ENCODE results near the gene KCNA2.

Gene KCNA2

DNA sequence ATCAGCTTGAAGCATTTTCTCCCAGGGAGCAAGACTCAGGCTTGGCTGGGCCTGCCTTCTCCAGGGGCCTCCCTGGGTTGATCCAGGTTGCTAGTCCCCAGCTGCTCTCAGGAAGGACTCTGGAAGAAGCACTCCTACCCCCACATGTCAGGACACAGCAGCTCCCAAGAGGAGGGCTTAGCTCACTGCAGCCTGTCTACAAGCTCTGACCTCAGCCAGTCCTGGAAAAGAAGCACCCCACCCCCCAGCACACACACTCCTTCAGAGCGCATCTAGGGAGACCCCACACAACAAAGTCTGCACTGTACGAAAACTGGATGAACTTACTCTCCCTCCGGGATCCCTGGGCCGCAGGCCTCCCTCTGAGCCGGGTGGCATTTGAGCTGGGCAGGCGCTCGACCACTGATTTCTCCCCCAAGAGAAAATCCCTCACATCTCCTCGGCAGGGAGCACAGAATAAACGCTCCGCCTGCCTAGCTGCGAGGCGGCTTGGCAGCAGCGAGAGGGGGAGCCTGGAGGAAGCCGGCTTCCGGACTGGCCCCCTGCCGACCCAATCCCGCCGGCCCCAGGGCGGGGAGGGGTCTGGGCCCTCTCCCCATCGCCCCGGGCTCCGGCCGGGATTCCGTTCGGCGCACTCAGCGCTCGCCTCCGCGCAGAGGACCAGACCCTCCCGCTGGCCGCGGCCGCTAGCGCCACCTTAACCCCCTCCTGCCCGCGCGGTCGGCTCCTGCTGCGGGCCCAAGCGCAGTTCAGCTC, at the start of gene KCNA2:
Gene KCNA2, minus strand, starts transcription at position 458 of the 756 bp plus-strand sequence. CDS start 1,576 bp downstream, outside the sequence.
- DNase-seq (ENCODE audit: low read depth) = no peak

DNA sequence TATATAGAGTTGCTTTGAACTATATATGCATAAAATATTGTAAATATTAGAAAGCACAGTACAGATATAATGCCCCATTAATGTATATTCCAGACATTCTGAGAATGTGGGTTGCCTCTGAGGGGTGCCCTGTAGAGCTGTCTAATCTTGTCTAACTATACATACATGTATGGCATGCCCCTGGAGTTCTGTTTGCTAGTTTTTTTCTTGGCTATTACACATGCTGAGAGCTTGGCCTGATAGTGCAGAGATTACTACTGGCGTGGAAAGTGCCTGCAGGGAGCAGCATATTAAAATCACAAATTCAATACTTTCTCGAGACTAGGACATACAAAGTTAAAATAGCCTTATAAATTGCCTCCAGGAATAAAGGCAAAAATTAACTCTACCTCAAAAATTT, 44.5 kb upstream of the KCNA2 start:
- no peak for DNase-seq (ENCODE audit: low read depth)

DNA sequence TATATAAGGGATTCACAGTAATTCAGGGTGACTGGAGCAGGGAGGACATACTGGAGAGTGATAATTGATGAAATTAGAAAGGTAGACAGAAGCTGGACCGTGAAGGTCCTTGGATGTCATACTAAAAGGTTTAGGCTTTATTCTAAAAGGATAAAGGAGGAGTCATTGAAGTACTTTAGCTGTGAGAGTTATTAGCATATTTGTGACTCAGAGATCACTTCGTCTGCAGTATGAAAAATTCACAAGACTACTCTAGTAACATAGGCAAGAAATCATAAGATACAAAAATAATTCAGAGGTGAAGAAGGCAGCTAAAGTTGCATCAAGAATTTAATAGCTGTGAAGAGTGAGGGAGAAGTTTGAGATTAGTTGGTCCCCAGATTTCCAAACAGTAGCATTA, 42.3 kb upstream of the KCNA2 start:
- no peak for DNase-seq (ENCODE audit: low read depth)

DNA sequence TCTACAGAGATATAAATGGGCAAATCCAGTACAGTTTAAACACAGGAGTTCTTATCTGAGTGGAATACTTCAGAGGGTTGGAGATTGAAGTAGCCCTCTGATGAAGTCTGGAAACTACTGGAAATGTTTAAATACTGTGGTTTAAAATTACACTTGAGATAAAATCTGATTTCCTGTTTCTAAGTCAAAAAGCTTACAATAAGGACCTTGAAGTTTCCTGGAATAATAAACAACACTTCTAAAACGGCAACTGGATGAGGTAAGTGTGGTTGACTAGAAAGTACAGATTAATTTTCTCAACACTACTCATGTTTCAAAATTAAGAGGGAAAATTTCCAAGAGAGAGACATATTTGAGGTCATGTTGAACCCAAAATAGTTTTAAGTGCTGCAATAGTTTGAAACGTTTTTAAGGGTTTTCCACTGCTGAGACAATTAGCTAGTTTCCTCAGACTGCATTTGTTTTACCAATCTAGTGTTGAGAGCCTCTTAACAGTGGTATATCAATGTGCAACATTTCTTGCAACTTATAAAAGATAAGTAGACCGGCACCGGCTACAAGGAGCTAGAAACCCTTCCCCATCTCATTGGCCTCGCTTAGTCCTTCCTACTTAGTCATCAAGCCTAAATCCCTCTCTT, 41.2 kb upstream of the KCNA2 start:
- peak; percentile 51 for DNase-seq (ENCODE audit: low read depth)

DNA sequence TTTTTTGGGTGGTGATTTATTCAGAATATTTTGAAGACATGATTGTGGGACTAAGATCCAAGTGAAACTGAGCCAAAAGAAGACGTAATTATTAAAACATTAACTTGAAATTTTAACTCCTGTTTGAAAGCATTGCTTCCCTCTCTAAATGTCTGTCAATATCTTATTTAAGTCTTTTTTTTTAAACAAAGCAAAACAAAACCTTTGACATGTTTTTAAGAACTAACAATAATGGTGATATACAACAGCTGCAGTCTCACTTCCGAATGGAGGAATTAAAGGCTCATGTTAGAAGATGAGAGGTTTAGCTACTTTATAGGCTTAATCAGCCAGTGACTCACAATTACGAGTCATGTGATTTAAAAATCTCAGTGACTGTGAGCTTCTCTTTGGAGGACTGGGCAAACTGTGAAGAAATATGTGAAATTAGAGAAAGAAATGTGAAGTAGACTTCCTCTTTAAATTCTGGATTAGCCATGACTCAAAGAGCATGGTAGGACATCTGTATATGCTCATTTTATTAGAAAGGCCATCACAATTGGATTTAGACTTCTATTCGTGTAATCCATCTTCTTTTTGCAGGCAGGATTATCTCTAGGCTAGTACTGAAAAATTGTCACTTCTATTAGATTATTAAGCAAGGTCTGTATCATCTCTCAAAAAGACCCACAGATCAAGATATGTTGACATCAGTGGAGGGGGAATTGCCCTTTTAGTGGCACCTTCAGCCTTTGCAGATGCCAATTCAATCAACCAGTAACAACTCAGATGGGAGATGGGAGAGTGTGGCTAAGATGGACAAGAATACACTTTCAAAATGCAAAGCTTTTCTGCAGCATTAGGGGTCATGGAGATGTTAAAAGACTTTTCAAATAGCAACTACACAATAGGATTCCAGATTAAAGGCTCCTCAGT, 39.9 kb upstream of the KCNA2 start:
- DNase-seq (ENCODE audit: low read depth) = peak; percentile 52

DNA sequence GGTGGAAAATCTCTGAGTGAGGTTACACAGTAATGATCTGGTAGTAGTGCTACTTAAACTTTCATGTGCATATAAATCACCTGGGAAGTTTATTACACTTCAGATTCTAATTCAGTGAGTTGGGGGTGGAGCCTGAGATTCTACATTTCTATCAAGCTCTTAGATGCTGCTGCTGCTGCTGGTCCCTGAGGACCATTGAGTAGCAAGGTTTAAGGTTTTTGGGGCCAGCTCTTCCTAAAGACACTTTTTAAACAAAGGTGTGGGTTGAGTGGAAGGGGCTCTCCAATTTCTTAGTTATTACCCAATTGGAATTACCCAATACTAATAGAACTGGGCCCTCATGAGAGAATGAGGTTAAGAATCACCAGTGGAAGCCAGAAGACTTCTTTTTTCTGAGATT, 39.1 kb upstream of the KCNA2 start:
- no peak for DNase-seq (ENCODE audit: low read depth)

DNA sequence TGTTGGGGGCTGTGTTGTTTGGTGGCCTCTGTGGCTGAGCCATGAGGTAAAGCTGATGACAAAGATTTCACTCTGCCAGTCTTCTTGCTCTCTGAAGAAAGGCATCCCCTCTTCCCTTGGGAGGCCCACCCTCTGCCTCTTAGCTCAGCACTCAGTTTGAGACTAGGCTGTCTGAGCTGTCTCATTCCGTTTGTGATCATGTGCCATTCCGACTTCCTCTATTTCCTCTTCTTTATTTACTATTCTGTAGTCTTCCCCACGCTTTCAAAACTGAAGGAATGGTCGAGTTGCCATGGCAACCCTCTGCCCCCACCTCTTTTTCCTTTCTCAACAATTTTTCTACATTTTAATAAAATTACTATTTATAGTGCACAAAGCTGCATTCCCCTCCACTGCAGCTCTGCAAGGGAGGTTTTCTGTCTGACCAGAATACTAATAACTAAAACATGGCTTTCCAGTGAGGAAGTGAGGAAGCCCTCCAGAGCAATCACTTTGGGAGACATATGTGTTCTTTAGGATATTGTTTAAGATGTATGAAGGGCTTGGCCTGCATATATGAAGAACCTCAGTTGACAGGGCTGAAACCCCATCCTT, 37.8 kb upstream of the KCNA2 start:
- no peak for DNase-seq (ENCODE audit: low read depth)

DNA sequence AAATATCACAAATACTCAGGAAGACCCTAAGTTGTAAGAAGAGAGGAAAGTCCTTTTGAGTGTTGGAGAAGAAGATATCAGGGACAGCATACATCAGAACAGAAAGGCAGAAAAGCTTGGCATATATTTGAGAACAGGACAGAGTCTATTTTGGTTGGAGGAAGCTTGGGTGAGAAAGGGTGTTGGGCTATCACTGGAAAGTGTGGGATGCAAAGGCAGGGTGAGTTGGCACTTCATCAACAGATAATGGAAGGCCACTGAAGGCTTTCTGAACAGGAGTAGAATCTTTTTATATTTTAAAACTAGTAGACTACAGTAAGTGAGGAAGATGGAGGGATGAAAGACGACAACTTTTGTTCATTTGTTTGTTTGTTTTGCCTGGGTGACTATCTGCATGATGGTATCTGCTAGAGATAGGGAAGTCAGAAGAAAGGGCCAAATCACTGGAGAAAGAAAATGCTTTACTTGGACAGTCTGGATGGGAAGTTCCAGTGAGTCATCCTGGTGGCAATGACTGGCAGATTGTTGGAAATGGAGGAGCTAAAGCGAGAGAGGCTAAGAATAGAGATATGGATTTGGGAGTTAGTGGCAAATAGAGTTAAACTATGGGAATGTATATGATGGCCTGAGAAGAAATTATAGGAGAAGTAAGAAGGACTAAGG, 33.7 kb upstream of the KCNA2 start:
- no peak for DNase-seq (ENCODE audit: low read depth)

DNA sequence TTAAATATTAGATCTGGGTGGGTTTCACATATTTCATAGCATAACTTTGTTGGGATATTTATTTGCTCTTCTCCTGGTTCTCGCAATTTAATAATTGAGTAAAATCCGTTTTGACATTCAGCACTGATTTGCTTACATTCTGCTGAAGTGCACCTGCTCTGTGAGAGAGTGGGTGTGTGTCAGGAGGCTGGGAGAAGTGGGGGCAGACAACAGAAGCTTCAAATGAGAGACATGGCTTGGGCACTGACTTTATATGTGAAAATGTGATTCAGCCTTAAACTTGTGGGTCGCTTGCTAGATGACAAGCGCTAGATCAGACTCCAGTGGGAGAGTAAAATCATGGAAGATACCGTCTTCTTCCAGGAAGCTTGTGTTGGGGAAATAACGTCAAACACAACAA, 32.4 kb upstream of the KCNA2 start:
- no peak for DNase-seq (ENCODE audit: low read depth)

DNA sequence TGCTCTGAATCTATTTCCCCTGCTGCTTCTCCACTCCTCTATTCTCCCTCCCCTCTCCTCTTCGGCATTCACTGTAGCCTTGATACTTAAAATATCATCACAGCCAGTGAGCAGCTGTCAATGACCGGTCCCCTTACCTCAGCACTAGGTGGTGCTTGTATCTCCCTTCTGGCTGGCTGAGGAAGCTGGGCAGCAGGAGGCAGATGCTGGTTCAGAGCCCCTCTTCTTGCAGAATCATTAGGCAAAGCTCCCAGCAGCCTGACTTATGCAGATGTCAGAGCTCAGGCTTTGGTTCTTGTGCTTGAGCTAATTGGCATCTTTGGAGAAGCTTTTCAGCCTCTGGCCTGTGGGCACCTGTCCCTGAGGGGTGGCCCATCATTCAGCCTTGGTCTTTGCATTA, 31.9 kb upstream of the KCNA2 start:
- no peak for DNase-seq (ENCODE audit: low read depth)

DNA sequence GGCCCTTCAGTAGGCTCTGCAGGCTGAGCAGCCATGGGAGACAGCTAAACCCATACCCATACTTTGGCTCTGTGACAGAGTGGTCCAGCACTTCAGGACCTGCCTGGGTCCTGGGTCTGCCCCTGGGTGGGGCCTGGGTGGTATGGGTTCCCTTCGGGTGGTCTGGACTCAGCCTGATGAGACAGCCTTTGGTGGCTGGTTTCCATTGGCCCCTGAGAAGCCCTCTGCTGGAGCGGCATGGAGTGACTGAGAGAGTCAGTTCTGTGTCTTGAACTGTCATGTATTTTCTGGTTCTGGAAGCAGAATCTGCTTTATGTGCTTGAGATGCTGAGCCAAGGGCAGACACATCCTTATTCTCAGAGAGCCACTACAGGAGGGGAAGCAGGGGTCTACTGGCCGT, 31.3 kb upstream of the KCNA2 start:
- no peak for DNase-seq (ENCODE audit: low read depth)

DNA sequence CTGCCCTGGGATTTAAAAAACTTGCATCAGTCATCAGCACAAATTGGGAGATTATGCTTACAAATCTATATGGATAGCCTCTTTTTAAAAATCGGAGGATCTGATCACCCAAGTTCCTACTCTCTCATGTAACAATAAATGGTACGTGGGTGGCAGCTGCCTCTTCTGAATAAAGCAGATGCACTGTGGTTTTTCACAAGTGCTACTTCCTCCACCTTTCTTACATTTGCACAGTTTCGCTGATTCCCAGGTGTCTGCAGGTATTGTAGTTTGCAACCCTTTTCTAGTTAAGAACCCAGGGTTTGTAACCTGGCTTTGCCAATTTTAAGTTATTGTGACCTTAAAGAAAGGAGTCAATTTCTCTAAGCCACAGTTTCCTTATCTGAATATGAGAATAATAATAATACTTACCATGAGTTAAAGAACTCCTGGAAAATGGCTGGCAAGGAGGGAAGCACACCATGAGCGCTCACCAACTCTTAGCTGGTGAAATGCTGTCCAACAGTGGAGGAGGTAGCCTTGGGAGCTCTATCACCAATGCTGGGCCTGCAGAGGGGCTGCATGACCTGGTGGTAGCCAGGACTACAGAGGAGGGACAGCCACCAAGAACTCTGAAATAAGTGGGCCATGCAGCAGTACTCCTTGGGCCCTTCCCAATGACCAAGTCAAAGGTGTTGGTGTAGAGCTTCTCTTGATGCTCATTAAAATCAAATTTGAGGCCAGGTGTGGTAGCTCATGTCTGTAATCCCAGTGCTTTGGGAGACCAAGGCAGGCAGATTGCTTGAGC, 30.2 kb upstream of the KCNA2 start:
- no peak for DNase-seq (ENCODE audit: low read depth)

DNA sequence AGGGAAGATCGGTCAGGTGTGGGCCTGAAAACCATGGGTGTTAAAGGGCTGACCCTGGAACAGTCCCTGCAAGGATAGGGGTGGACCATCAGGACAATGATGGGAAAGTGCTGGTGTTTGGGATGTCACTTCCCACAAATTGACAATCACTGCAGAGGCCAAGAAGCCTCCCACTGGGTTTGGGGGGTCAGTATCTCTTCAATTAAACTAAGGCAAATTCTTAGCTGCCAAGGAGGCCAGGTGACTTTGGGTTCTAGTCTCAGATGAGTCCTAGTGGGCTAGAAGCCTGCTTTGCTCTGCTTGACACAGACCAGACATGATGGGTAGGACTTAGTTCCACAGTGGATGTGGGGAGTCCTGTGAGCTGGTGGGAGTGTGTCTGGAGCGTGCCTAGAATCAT, 29.3 kb upstream of the KCNA2 start:
- no peak for DNase-seq (ENCODE audit: low read depth)

DNA sequence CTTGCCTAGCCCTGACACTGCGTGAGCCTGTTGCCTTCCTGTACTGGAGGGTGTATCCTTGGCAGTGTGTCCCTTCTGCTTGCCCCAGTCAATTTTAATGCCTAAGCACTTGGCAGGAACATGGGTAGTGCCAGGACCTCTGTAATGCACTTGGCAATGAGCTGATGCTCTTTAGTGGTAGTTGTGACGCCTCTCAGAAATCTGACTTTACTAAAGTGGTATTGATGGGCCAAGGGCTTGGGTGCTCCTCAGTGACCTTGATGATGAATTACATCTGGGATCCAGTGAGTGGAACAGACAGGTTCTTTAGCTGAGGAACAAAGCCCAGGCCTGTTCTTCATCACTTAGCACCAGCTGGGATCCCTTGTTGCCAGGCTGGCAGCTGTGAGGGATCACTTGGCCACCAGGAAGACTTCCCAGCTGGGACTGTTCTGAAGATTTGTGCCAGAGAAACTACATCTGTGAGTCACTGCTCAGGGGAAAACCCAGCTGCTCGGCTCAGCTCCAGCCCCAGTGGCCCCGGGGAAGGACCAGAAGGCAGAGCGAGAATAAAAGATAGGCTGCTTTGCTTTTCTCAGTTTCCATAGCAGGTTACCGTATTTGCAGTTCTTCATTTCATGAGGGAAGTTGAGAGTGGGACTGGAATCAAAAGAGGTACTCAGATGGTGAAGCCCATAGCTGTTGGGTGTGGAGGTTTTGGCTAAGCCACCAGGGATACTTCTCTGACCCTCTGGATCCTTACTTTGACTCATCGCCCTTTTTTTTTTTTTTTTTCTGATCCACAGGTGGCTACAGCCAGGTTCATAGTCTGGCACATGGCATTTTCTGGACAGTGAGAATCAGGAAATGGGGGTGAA, 28.5 kb upstream of the KCNA2 start:
- DNase-seq (ENCODE audit: low read depth) = peak; percentile 3

DNA sequence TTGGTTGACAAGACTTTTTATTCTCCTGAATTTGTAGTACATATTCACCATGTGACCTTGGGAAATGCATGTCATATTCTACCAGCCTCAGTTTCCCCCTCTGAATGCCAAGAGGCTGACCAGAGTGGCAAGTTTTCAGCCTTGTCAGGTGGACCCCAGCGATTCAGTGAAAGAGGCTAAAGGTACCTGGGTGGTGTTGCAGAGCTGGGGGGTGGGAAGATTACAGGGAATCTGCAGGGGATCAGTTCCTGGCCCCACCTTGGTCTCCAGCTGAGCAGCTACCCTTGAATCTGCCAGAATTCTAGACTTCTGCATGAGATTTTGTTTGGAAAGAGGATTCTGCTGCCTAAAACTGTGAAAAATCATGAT, 27.9 kb upstream of the KCNA2 start:
- no peak for DNase-seq (ENCODE audit: low read depth)

DNA sequence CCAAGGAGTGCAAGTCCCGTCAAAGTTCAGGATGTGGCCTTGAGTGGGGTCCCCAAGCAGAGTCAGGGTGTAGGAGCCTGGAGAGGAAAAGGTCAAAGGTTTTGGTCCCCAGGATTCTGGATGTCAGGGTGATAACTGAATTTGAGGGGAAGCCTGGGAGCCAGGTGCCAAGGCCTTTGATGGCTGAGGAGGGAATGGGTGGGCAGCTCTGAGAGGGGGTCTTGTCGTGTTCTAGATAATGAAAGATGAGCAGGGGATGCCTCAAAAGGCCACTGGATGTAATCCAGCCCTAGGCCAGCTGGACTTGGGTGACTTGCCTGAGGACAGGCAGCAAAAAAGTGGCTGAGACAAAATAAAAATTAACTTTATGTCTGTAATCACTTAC, 27.5 kb upstream of the KCNA2 start:
- DNase-seq (ENCODE audit: low read depth) = no peak

DNA sequence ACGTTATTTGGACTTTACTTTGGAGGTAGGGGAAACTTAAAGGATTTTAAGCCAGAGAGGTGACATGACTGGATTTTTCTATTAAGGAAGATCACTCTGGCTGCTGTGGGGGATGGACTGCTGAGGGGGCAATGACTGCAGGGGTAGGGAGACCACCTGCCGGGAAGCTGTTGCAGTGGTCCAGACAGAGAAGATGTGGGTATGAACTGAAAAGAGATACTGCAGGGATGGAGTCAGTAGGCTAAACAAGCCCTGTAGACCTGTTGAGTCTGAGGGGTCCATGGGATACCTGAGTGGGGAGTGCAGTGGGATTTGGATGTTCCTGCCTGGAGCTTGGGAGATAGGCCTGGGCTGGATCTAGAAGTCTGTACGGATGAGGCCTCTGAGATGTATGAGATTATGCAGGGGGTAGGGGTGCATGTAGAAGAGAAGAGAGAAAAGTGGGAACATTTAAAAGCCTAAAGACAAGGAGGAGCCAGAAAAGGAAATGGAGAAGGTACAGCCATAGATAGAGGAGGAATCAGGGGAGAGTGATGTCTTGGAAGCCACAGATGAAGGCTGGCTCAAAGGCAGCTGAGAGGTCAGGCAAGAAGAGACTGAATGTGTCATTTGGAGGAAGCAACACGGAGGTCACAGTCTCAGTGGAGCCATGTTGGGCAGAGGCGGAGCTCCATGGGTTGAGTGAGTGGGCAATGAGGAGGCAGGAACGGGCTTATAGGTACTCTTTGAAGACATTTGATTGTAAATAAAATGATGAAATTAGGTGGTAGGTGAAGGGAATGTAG, 25.9 kb upstream of the KCNA2 start:
- DNase-seq (ENCODE audit: low read depth) = no peak

DNA sequence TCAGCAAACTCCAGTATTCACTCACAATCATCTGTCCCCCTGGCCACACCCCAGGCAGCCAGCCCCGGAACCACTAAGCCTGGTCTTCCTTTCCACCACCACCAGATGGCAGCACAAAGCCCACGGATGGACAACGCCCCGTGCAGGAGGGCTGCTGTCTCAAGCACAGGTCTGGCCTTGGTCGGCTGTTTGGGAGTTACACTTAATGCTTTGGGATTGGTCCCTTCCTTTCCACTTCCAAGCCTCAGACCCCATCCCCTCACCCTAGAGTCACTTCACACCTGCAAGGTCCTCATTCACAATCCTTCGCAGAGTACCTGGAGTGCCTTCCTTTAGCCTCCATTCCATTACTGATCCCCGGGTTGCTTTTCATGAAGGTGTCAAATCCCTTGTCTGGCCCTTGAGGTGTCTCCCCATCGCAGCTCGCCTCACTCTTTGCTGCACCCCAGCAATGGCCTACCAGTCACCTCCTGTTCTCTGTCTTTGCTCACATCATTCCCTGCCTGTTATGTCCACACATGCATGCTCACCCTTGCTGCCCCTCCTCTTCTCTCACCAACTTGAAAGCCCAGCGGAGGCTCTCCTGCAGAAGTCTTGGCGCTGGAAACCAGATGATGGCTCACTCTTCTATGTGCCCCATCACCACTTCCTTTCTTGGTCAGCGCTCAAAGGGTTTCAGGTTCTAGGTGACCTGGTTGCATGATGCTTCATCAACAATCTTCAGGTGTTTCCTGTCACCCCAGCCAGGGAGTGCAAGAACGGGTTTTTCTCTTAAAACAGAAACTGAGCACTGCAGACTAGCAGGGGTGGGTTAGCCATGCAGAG, 24.9 kb upstream of the KCNA2 start:
- DNase-seq (ENCODE audit: low read depth) = peak; percentile 27
